A673 (cell line): ENCODE results near the gene SAP30BP.

Experiments used
- EZH2 ChIP-seq: fragments of 200-600 bp; sonication (generic); IDR thresholded peaks from 2 replicates; pipeline ENCODE4 v1.6.1; 2017; ENCODE audit warnings: borderline replicate concordance, low read depth, mild to moderate bottlenecking, mixed read lengths, antibody characterized with exemption, low read length; ENCODE audit not compliant: poor library complexity, severe bottlenecking
- TF ChIP-seq, protein P1 (sequence below): fragments of 300-800, 200-600 bp; sonication (generic); conservative IDR thresholded peaks from 2 replicates; pipeline ENCODE4 v1.5.1; 2017; ENCODE audit warnings: low read depth, mild to moderate bottlenecking, antibody characterized with exemption, low read length, moderate library complexity, mixed read lengths

DNA sequence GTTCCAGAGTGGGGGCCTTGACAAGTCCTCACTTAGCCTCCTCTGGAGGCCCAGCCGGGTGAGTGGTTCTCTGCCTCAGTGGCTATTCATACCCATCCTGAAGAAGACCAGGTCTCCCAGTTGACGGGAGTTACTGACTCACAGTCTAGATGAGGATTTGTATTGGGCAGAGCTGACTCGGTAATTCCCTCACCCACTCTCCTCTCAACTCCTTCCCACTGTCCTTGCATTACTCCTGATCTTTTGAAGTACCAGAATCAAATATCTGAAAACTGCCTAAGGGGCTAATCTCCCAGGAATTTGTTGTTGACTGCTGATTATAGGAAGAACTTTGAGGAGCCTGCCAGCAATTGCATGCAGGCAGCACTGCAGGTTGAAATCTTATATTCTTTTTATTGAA, 14.2 kb downstream of the SAP30BP start:
- TF ChIP-seq, protein P1, sequence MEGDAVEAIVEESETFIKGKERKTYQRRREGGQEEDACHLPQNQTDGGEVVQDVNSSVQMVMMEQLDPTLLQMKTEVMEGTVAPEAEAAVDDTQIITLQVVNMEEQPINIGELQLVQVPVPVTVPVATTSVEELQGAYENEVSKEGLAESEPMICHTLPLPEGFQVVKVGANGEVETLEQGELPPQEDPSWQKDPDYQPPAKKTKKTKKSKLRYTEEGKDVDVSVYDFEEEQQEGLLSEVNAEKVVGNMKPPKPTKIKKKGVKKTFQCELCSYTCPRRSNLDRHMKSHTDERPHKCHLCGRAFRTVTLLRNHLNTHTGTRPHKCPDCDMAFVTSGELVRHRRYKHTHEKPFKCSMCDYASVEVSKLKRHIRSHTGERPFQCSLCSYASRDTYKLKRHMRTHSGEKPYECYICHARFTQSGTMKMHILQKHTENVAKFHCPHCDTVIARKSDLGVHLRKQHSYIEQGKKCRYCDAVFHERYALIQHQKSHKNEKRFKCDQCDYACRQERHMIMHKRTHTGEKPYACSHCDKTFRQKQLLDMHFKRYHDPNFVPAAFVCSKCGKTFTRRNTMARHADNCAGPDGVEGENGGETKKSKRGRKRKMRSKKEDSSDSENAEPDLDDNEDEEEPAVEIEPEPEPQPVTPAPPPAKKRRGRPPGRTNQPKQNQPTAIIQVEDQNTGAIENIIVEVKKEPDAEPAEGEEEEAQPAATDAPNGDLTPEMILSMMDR: no peak
- no peak for TF ChIP-seq EZH2
